ENCODE results near the gene ATP2B2.

ATP2B2 gene

DNA sequence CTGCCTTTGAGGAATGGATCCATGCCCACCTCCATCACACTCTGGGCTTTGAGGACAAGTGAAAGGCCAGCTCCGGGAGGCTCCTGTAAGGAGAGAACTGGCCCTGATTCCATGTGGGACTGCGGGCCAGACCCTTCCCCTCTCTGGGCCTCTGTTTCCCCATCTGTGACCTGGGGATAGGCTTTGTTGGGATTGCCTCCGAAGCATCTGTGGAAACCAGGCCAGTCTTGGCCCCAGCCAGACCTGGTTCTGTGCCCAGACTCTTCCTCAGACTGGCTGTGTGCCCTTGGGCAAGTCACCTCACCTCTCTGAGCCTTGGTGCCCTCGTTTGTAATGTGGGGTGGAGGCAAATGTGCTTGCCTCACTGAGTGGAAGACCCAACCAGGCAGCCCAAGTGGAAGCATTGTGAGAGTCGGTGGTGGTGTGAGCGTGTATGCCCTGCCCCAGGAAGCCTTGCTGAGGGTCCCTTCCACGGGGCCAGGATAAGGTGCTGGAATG lies 163.4 kb downstream of the ATP2B2 start:
- Histone ChIP-seq H3K27ac (ENCODE audit: insufficient read depth, low read length, poor library complexity, severe bottlenecking) (no peak overlapping the region), H3K27me3 (replicated peaks; ENCODE audit: control insufficient read depth, insufficient read depth, low read length, poor library complexity, severe bottlenecking) (no peaks in the 10 kb centered on the region), H3K4me1 (ENCODE audit: control insufficient read depth, insufficient read depth, low read length, poor library complexity, severe bottlenecking) (no peaks in the 10 kb centered on the region), H3K36me3 (ENCODE audit: control insufficient read depth, insufficient read depth, low read length) (no peaks in the 10 kb centered on the region), H3K4me3 (ENCODE audit: insufficient read depth, low read depth, low read length, poor library complexity, severe bottlenecking) (no peak overlapping the region), H3K9me3 (ENCODE audit: control insufficient read depth, low read length) (no peaks in the 10 kb centered on the region)
- DNase-seq: no peak

GRCh38 chr3:10340476-10340875 lies 164.9 kb downstream of the ATP2B2 start:
- no peaks in the 10 kb centered on the region for H3K4me1 ChIP-seq (ENCODE audit: control insufficient read depth, insufficient read depth, low read length, poor library complexity, severe bottlenecking)

GRCh38 chr3:10340046-10340445 lies 165.3 kb downstream of the ATP2B2 start:
- Histone ChIP-seq H3K9me3 (ENCODE audit: control insufficient read depth, low read length) (no peaks in the 10 kb centered on the region), H3K27me3 (replicated peaks; ENCODE audit: control insufficient read depth, insufficient read depth, low read length, poor library complexity, severe bottlenecking) (no peaks in the 10 kb centered on the region), H3K4me1 (ENCODE audit: control insufficient read depth, insufficient read depth, low read length, poor library complexity, severe bottlenecking) (no peaks in the 10 kb centered on the region), H3K4me3 (ENCODE audit: insufficient read depth, low read depth, low read length, poor library complexity, severe bottlenecking) (no peak overlapping the region), H3K36me3 (ENCODE audit: control insufficient read depth, insufficient read depth, low read length) (no peaks in the 10 kb centered on the region), H3K27ac (ENCODE audit: insufficient read depth, low read length, poor library complexity, severe bottlenecking) (no peak overlapping the region)
- DNase-seq: no peak

More at GRCh38 chr3:10340476-10340875, 164.9 kb downstream of the ATP2B2 start:
- no peaks in the 10 kb centered on the region for H3K9me3 ChIP-seq (ENCODE audit: control insufficient read depth, low read length)
- no peaks in the 10 kb centered on the region for H3K36me3 ChIP-seq (ENCODE audit: control insufficient read depth, insufficient read depth, low read length)
- H3K4me3 ChIP-seq (ENCODE audit: insufficient read depth, low read depth, low read length, poor library complexity, severe bottlenecking): no peak overlapping the region
- no peak overlapping the region for H3K27ac ChIP-seq (ENCODE audit: insufficient read depth, low read length, poor library complexity, severe bottlenecking)
- no peaks in the 10 kb centered on the region for H3K27me3 ChIP-seq (replicated peaks; ENCODE audit: control insufficient read depth, insufficient read depth, low read length, poor library complexity, severe bottlenecking)
- DNase-seq: no peak

GRCh38 chr3:10339376-10339955 lies 165.9 kb downstream of the ATP2B2 start:
- no peak overlapping the region for H3K4me3 ChIP-seq (ENCODE audit: insufficient read depth, low read depth, low read length, poor library complexity, severe bottlenecking)
- H3K36me3 ChIP-seq (ENCODE audit: control insufficient read depth, insufficient read depth, low read length): no peaks in the 10 kb centered on the region
- DNase-seq: no peak
- no peak overlapping the region for H3K27ac ChIP-seq (ENCODE audit: insufficient read depth, low read length, poor library complexity, severe bottlenecking)
- no peaks in the 10 kb centered on the region for H3K27me3 ChIP-seq (replicated peaks; ENCODE audit: control insufficient read depth, insufficient read depth, low read length, poor library complexity, severe bottlenecking)
- H3K9me3 ChIP-seq (ENCODE audit: control insufficient read depth, low read length): no peaks in the 10 kb centered on the region
- H3K4me1 ChIP-seq (ENCODE audit: control insufficient read depth, insufficient read depth, low read length, poor library complexity, severe bottlenecking): no peaks in the 10 kb centered on the region

- Histone ChIP-seq H3K9me3 (ENCODE audit: control insufficient read depth, low read length) (no peaks in the 10 kb centered on the region), H3K27ac (ENCODE audit: insufficient read depth, low read length, poor library complexity, severe bottlenecking) (no peak overlapping the region), H3K27me3 (replicated peaks; ENCODE audit: control insufficient read depth, insufficient read depth, low read length, poor library complexity, severe bottlenecking) (no peaks in the 10 kb centered on the region), H3K4me1 (ENCODE audit: control insufficient read depth, insufficient read depth, low read length, poor library complexity, severe bottlenecking) (no peaks in the 10 kb centered on the region), H3K4me3 (ENCODE audit: insufficient read depth, low read depth, low read length, poor library complexity, severe bottlenecking) (no peak overlapping the region), H3K36me3 (ENCODE audit: control insufficient read depth, insufficient read depth, low read length) (no peaks in the 10 kb centered on the region)
- no peak for DNase-seq
Measured at GRCh38 chr3:10338591-10339353, 166.6 kb downstream of the ATP2B2 start.

DNA sequence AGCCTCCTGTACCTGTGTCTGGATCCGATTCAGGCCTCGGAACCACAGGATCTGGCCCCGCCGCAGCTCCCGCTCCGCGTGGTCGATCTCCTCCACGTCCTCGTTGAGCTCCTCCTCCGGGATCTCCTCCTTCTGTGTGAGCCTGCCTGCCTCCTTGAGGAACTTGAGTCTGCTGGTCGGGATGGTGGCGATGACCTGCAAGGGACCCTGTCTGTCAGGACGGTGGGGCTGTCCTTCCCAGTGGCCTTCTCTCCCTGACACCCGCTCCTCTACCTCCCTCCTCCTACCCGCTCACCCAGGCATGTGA lies 167.3 kb downstream of the ATP2B2 start:
- Histone ChIP-seq H3K27ac (ENCODE audit: insufficient read depth, low read length, poor library complexity, severe bottlenecking) (no peak overlapping the region), H3K4me3 (ENCODE audit: insufficient read depth, low read depth, low read length, poor library complexity, severe bottlenecking) (no peak overlapping the region), H3K27me3 (replicated peaks; ENCODE audit: control insufficient read depth, insufficient read depth, low read length, poor library complexity, severe bottlenecking) (no peaks in the 10 kb centered on the region), H3K9me3 (ENCODE audit: control insufficient read depth, low read length) (no peaks in the 10 kb centered on the region), H3K4me1 (ENCODE audit: control insufficient read depth, insufficient read depth, low read length, poor library complexity, severe bottlenecking) (no peaks in the 10 kb centered on the region), H3K36me3 (ENCODE audit: control insufficient read depth, insufficient read depth, low read length) (no peaks in the 10 kb centered on the region)
- DNase-seq: no peak

DNA sequence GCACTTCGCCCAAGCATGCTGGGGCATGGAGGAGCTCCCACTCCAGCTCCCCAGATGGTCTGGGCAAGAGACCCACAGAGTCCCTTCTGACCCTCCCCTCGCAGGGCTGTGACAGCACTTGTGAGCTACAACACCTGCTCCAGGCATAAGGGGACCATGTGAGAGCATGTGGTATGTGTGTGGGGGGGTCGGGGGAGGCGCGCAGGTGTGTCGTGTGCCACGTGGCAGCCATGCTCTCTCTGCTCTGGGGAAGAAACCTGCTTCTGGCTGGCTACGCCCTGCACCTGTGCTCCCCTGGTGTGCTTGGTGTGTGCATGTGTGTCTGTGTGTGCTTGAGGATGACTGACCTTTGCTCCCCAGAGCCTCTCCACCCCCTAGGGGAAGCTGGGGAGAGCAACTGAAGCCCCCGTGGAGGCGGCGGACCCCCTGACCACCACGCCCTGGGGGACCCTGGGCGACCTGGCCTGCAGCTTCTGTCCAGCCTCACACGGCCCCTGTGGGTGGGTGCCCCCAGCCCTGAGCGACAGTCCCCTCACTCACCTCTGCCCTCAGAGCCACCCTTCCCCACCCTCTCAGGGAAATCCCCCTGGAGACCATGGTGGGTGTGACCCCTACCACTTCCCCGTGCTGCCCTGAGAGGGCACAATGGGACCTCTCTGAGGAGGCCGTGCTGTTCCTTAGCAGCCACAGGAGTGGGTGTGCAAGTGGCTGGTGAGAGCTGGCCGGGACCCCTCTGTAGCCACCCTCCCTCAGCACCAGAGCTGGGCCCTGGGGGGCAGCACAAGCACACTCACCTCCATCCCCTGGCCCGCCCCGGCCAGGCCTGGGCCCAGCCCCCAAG lies 167.8 kb downstream of the ATP2B2 start:
- no peak overlapping the region for H3K27ac ChIP-seq (ENCODE audit: insufficient read depth, low read length, poor library complexity, severe bottlenecking)
- no peaks in the 10 kb centered on the region for H3K36me3 ChIP-seq (ENCODE audit: control insufficient read depth, insufficient read depth, low read length)

DNA sequence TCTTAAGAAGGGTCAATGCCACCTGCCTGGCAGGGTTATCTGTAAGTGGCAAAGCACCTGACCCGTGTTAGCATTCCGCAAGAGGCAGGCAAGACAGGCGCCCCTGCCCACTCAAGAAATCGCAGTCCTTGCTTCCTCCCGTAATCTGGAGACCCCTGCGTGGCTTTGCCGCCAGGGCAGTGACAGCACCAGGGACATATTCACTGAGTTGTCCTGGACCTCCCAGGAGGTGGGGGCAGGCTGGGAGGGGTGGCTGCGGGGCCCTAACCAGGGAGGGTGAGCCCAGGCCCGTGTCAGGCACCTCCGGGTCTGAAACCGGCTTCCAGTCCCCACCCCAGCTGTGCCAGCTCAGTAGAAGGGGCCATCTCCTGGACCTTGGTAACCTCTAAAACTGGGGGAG lies 168.6 kb downstream of the ATP2B2 start:
- Histone ChIP-seq H3K27ac (ENCODE audit: insufficient read depth, low read length, poor library complexity, severe bottlenecking) (no peak overlapping the region), H3K36me3 (ENCODE audit: control insufficient read depth, insufficient read depth, low read length) (no peaks in the 10 kb centered on the region), H3K4me3 (ENCODE audit: insufficient read depth, low read depth, low read length, poor library complexity, severe bottlenecking) (no peak overlapping the region), H3K9me3 (ENCODE audit: control insufficient read depth, low read length) (no peaks in the 10 kb centered on the region), H3K4me1 (ENCODE audit: control insufficient read depth, insufficient read depth, low read length, poor library complexity, severe bottlenecking) (no peaks in the 10 kb centered on the region), H3K27me3 (replicated peaks; ENCODE audit: control insufficient read depth, insufficient read depth, low read length, poor library complexity, severe bottlenecking) (no peaks in the 10 kb centered on the region)
- no peak for DNase-seq

More for the DNA sequence above, 167.8 kb downstream of the ATP2B2 start:
- H3K4me1 ChIP-seq (ENCODE audit: control insufficient read depth, insufficient read depth, low read length, poor library complexity, severe bottlenecking): no peaks in the 10 kb centered on the region
- no peaks in the 10 kb centered on the region for H3K9me3 ChIP-seq (ENCODE audit: control insufficient read depth, low read length)
- H3K27me3 ChIP-seq (replicated peaks; ENCODE audit: control insufficient read depth, insufficient read depth, low read length, poor library complexity, severe bottlenecking): no peaks in the 10 kb centered on the region
- H3K4me3 ChIP-seq (ENCODE audit: insufficient read depth, low read depth, low read length, poor library complexity, severe bottlenecking): no peak overlapping the region
- DNase-seq: no peak

GRCh38 chr3:10335871-10336622 lies 169.3 kb downstream of the ATP2B2 start:
- no peaks in the 10 kb centered on the region for H3K36me3 ChIP-seq (ENCODE audit: control insufficient read depth, insufficient read depth, low read length)
- H3K4me1 ChIP-seq (ENCODE audit: control insufficient read depth, insufficient read depth, low read length, poor library complexity, severe bottlenecking): no peaks in the 10 kb centered on the region
- no peak for DNase-seq
- no peak overlapping the region for H3K27ac ChIP-seq (ENCODE audit: insufficient read depth, low read length, poor library complexity, severe bottlenecking)
- H3K27me3 ChIP-seq (replicated peaks; ENCODE audit: control insufficient read depth, insufficient read depth, low read length, poor library complexity, severe bottlenecking): no peaks in the 10 kb centered on the region
- H3K9me3 ChIP-seq (ENCODE audit: control insufficient read depth, low read length): no peaks in the 10 kb centered on the region
- H3K4me3 ChIP-seq (ENCODE audit: insufficient read depth, low read depth, low read length, poor library complexity, severe bottlenecking): no peak overlapping the region

All from effector memory CD4-positive, alpha-beta T cell (primary cell).